HepG2 (cell line): ENCODE results near the gene PAQR6. TPM values are rescaled to one million over a fixed set of nuclear protein-coding genes. Genes with fewer than 3 reads are reported as not detected.
A peak's percentile ranks its signal among the peaks of the same experiment; 100 is the strongest.

Source experiments
- BORCS8-MEF2B ChIP-seq: sonication (generic); formaldehyde crosslinking; IDR thresholded peaks from 2 replicates; pipeline ENCODE4 v1.8.0; 2022; ENCODE audit warnings: mild to moderate bottlenecking, missing genetic modification reagents
- CREB1 ChIP-seq, 2 experiments: fragments of 450-650 bp in 1 of 2; IDR thresholded peaks; 2 replicates each; pipeline ENCODE4 v1.6.1; 2016 to 2017; ENCODE audit warnings: control low read depth in 1 of 2, mild to moderate bottlenecking in 1 of 2, missing compliant biosample characterization in 1 of 2, missing genetic modification characterization in 1 of 2
- FOXK1 ChIP-seq: sonication (generic); formaldehyde crosslinking; IDR thresholded peaks from 2 replicates; pipeline ENCODE4 v1.4.0; 2020; ENCODE audit warnings: low read depth, missing genetic modification reagents, borderline replicate concordance
- HNRNPK ChIP-seq: fragments of 200-400 bp; formaldehyde crosslinking; IDR thresholded peaks from 2 replicates; pipeline ENCODE4 v1.6.1; 2018; ENCODE audit warnings: low read length, low read depth, moderate library complexity, mild to moderate bottlenecking; ENCODE audit not compliant: poor library complexity, severe bottlenecking
- NCOA1 ChIP-seq: sonication (generic); formaldehyde crosslinking; IDR thresholded peaks from 2 replicates; pipeline ENCODE4 v1.9.0; 2021; ENCODE audit warnings: missing genetic modification reagents
- RCOR2 ChIP-seq: IDR thresholded peaks from 2 replicates; pipeline ENCODE4 v1.6.1; 2016; ENCODE audit warnings: missing biosample characterization, missing genetic modification reagents
- REPIN1 ChIP-seq: sonication (generic); formaldehyde crosslinking; IDR thresholded peaks from 2 replicates; pipeline ENCODE4 v1.8.0; 2022; ENCODE audit warnings: missing genetic modification reagents, low read depth, mild to moderate bottlenecking, borderline replicate concordance
- RERE ChIP-seq: IDR thresholded peaks from 2 replicates; pipeline ENCODE4 v1.6.1; 2016; ENCODE audit warnings: low read depth, missing genetic modification reagents, missing compliant biosample characterization
- RORA ChIP-seq: sonication (generic); formaldehyde crosslinking; IDR thresholded peaks from 2 replicates; pipeline ENCODE4 v1.5.0; 2020; ENCODE audit warnings: mild to moderate bottlenecking, missing genetic modification reagents, moderate library complexity
- SMARCE1 ChIP-seq: fragments of 450-650 bp; IDR thresholded peaks from 2 replicates; pipeline ENCODE4 v1.6.1; 2017; ENCODE audit warnings: borderline replicate concordance
- SRF ChIP-seq: IDR thresholded peaks from 2 replicates; pipeline ENCODE4 v1.6.1; 2011; ENCODE audit warnings: mild to moderate bottlenecking, low read depth, low read length, moderate library complexity
- SRY ChIP-seq: sonication (generic); formaldehyde crosslinking; IDR thresholded peaks from 2 replicates; pipeline ENCODE4 v1.8.0; 2022; ENCODE audit warnings: mild to moderate bottlenecking, missing genetic modification reagents
- ZBTB8A ChIP-seq: sonication (generic); formaldehyde crosslinking; IDR thresholded peaks from 2 replicates; pipeline ENCODE4 v1.4.0; 2020; ENCODE audit warnings: mild to moderate bottlenecking, low read depth, missing genetic modification reagents, borderline replicate concordance
- ZNF124 ChIP-seq: sonication (generic); formaldehyde crosslinking; IDR thresholded peaks from 2 replicates; pipeline ENCODE4 v1.4.0; 2020; ENCODE audit warnings: missing genetic modification reagents
- ZNF274 ChIP-seq: sonication (generic); formaldehyde crosslinking; IDR thresholded peaks from 2 replicates; pipeline ENCODE4 v1.5.1; 2020; ENCODE audit warnings: mild to moderate bottlenecking, missing genetic modification reagents
- ZNF280D ChIP-seq: sonication (generic); formaldehyde crosslinking; IDR thresholded peaks from 2 replicates; pipeline ENCODE4 v1.5.1; 2020; ENCODE audit warnings: mild to moderate bottlenecking, missing genetic modification reagents
- ZNF530 ChIP-seq: sonication (generic); formaldehyde crosslinking; IDR thresholded peaks from 2 replicates; pipeline ENCODE4 v1.5.0; 2020; ENCODE audit warnings: low read depth, mild to moderate bottlenecking, missing genetic modification reagents
- ZNF589 ChIP-seq: sonication (generic); formaldehyde crosslinking; conservative IDR thresholded peaks from 2 replicates; pipeline ENCODE4 v1.8.0; 2022; ENCODE audit warnings: mild to moderate bottlenecking, moderate library complexity, missing genetic modification reagents
- ZNF614 ChIP-seq: IDR thresholded peaks from 2 replicates; pipeline ENCODE4 v1.6.1; 2018; ENCODE audit warnings: missing biosample characterization, missing genetic modification reagents, inconsistent platforms, borderline replicate concordance
- ZNF670 ChIP-seq: sonication (generic); formaldehyde crosslinking; IDR thresholded peaks from 2 replicates; pipeline ENCODE4 v1.8.0; 2022; ENCODE audit warnings: mild to moderate bottlenecking, missing genetic modification reagents, borderline replicate concordance
- ZSCAN30 ChIP-seq: sonication (generic); formaldehyde crosslinking; IDR thresholded peaks from 2 replicates; pipeline ENCODE4 v1.5.0; 2020; ENCODE audit warnings: mild to moderate bottlenecking, missing genetic modification reagents
- polyA plus RNA-seq, 8 experiments: library from polyadenylated mRNA; depleted of rRNA in 3 of 8; stranded (reverse) in 7 of 8; unstranded in 1 of 8; fragments of >200 nt; fragmentation: Illumina TruSeq in 4 of 8; extraction: Trizol in 4 of 8; gene quantifications; 2 replicates each; pipeline versions ENCODE4 v1.2.1 to v1.2.3, GENCODE V29; 2011 to 2016; ENCODE audit warnings: low read depth in 4 of 8, missing spikeins in 1 of 8, mixed read lengths in 1 of 8; ENCODE audit not compliant: insufficient read depth in 1 of 8
- total RNA-seq, 5 experiments: library from RNA; depleted of rRNA; stranded (reverse); fragments of >200 nt; fragmentation: Illumina TruSeq; extraction: Trizol; gene quantifications; 2 replicates each; pipeline ENCODE4 v1.2.3, GENCODE V29; 2016; ENCODE audit warnings: low read depth in 1 of 5

Gene PAQR6
- total and polyA plus RNA-seq, 2 of the 13 experiments (the other 11 are each of a cell fraction or from before 2014, with no cell fraction given): 0.82 to 1.4 TPM

- TF ChIP-seq BORCS8-MEF2B (CRISPR knock-in tag) (peak; percentile 54; the same call in 1 of the 2 replicates), RERE (CRISPR knock-in tag) (no peak), ZNF530 (CRISPR knock-in tag) (no peak), ZNF614 (CRISPR knock-in tag) (peak; percentile 83), SRF (peak; percentile 52; the same call in 1 of the 2 replicates), ZBTB8A (CRISPR knock-in tag) (no peak; the same call in 1 of the 2 replicates), RORA (CRISPR knock-in tag) (no peak), FOXK1 (peak; percentile 91), ZNF589 (no peak; the same call in 1 of the 2 replicates), SMARCE1 (no peak), ZNF274 (CRISPR knock-in tag) (peak; percentile 86), RCOR2 (CRISPR knock-in tag) (0 out of 2 replicates have a peak, but pooled peaks have one; percentile 20), SRY (CRISPR knock-in tag) (no peak; the same call in 1 of the 2 replicates), ZSCAN30 (no peak), ZNF280D (CRISPR knock-in tag) (peak; percentile 23; the same call in 1 of the 2 replicates), ZNF124 (peak; percentile 78; the same call in 1 of the 2 replicates), CREB1 (IDR thresholded peaks at IDR 0.05) (peak; percentile 53; the same call in 1 of the 2 replicates), CREB1 (CRISPR knock-in tag; IDR thresholded peaks at IDR 0.05) (peak; percentile 88), NCOA1 (CRISPR knock-in tag) (0 out of 2 replicates have a peak, but pooled peaks have one; percentile 17), REPIN1 (peak; percentile 77; the same call in 1 of the 2 replicates), HNRNPK (peak; percentile 68), ZNF670 (0 out of 2 replicates have a peak, but pooled peaks have one; percentile 31)
These were observed 34.8 kb upstream of the PAQR6 start, which contains the start of gene SMG5 (continued) for GRCh38 chr1:156282479-156283222.
